Fibroblast of lung (primary cell): ENCODE measurements around the gene METTL22. TPM values are rescaled to one million over a fixed set of nuclear protein-coding genes. Genes with fewer than 3 reads are reported as not detected.

Experiments used
- DNase-seq, 2 donors: peaks; one replicate each; pipeline versions ENCODE4 v3.0.0 to v3.0.0-alpha.2; 2010; ENCODE audit warnings: low read depth in 2 of 2
- H2AFZ ChIP-seq: 2 replicates; pipeline ENCODE4 v1.5.1; 2012; ENCODE audit warnings: low read length, control low read depth, inconsistent platforms
- H3K27ac ChIP-seq: 2 replicates; pipeline ENCODE4 v1.5.1; 2011; ENCODE audit warnings: low read length, control low read depth; ENCODE audit not compliant: insufficient read depth
- H3K27me3 ChIP-seq: 2 replicates; pipeline ENCODE4 v1.5.1; 2011; ENCODE audit warnings: mild to moderate bottlenecking, low read length; ENCODE audit not compliant: control insufficient read depth, insufficient read depth
- H3K36me3 ChIP-seq: 2 replicates; pipeline ENCODE4 v1.5.1; 2011; ENCODE audit warnings: low read length; ENCODE audit not compliant: control insufficient read depth, insufficient read depth
- H3K4me1 ChIP-seq: 2 replicates; pipeline ENCODE4 v1.5.1; 2011; ENCODE audit warnings: low read length; ENCODE audit not compliant: control insufficient read depth, insufficient read depth; ENCODE audit errors: extremely low read depth
- H3K4me2 ChIP-seq: 2 replicates; pipeline ENCODE4 v1.5.1; 2011; ENCODE audit warnings: low read length, control low read depth; ENCODE audit not compliant: insufficient read depth; ENCODE audit errors: extremely low read depth
- H3K4me3 ChIP-seq, 4 experiments: fragments of 200-600 bp in 1 of 4; sonication (generic) in 1 of 4; replicated peaks in 1 of 4; 2 replicates each; pipeline ENCODE4 v1.5.1; 2011 to 2016; ENCODE audit warnings: low read length in 4 of 4, low read depth in 3 of 4, mild to moderate bottlenecking in 3 of 4, control low read depth in 2 of 4, inconsistent platforms in 1 of 4, mixed read lengths in 1 of 4; ENCODE audit not compliant: insufficient read depth in 1 of 4; ENCODE audit errors: control extremely low read depth in 1 of 4
- H3K79me2 ChIP-seq: 2 replicates; pipeline ENCODE4 v1.5.1; 2012; ENCODE audit warnings: mild to moderate bottlenecking, low read length, inconsistent platforms; ENCODE audit not compliant: control insufficient read depth, insufficient read depth
- H3K9ac ChIP-seq: 2 replicates; pipeline ENCODE4 v1.5.1; 2011; ENCODE audit warnings: mild to moderate bottlenecking, low read length, control low read depth; ENCODE audit not compliant: insufficient read depth
- H3K9me3 ChIP-seq: 2 replicates; pipeline ENCODE4 v1.5.1; 2012; ENCODE audit warnings: low read depth, low read length; ENCODE audit not compliant: control insufficient read depth, insufficient read depth
- H4K20me1 ChIP-seq: 2 replicates; pipeline ENCODE4 v1.5.1; 2011; ENCODE audit warnings: low read length; ENCODE audit not compliant: control insufficient read depth, insufficient read depth; ENCODE audit errors: extremely low read depth
- CTCF ChIP-seq, 2 donors: IDR thresholded peaks in 1 of 2; conservative IDR thresholded peaks in 1 of 2; 1 replicate in 1 of 2; 2 replicates in 1 of 2; pipeline ENCODE4 v1.5.1; 2011 to 2012; ENCODE audit warnings: low read length in 2 of 2, control low read depth in 1 of 2, inconsistent platforms in 1 of 2, low read depth in 1 of 2, mild to moderate bottlenecking in 1 of 2
- EZH2 ChIP-seq: IDR thresholded peaks from 2 replicates; pipeline ENCODE4 v1.5.1; 2012; ENCODE audit warnings: low read length, control low read depth, mild to moderate bottlenecking; ENCODE audit errors: missing control alignments
- polyA plus RNA-seq, 2 donors: library from polyadenylated mRNA; depleted of rRNA in 1 of 2; stranded (reverse) in 1 of 2; unstranded in 1 of 2; fragments of >200 nt; gene quantifications; 2 replicates each; pipeline ENCODE4 v1.2.1, GENCODE V29; 2011 to 2012; ENCODE audit warnings: missing spikeins in 1 of 2
- total RNA-seq: library from RNA; depleted of rRNA; stranded (reverse); fragments of >200 nt; gene quantifications from 2 replicates; pipeline ENCODE4 v1.2.1, GENCODE V29; 2014

The METTL22 gene
- total and polyA plus RNA-seq, 2 donors (not counting 1 experiment from before 2014, with no cell fraction given): 27.4 to 30.8 TPM

DNA sequence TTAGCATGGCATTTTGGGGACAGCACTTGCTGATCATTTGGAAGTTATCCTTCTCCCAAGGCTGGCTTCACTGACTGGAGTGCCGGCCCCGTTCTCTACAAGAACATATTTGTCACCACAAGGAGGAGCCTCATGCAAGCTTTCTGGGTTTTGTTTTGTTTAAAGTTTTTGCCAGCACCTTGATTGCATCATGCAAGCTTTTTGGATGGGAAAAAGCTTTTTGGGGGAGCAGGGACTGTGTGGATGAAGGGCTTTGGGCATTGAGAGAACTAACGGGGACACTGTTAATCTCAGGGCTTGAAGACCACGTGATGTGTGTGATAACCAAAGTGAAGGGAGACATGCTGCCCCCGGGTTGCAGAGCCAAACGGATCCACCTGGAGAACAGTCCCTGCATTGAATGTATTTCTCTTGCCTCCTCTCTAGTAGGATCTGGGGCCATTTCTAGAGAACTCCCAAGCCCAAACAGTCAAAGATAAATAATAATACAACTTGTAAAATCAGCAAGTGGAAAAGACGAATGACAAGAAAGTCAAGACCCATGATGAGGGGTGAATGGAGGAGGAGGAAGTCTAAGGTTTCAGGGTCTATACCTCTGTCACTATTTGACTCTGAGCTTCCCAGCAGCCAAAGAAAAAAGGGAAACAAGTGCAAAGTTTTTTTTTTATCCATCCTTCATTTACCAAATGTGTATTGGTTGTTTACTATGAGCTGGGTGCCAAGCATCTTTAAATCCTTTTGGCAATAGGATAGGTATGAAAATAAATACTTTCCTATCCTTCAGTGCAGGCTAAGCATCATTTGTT is 48.4 kb upstream of the METTL22 start:
- Histone ChIP-seq H3K4me3 (no peak overlapping the region), H3K9ac (no peak overlapping the region), H3K4me2 (no peak overlapping the region), H3K27me3 (peaks cover 8% of the 10 kb centered on the region), H4K20me1 (no peaks in the 10 kb centered on the region), H2AFZ (no peak overlapping the region), H3K27ac (no peak overlapping the region), H3K79me2 (no peaks in the 10 kb centered on the region), H3K36me3 (no peaks in the 10 kb centered on the region), H3K4me1 (no peaks in the 10 kb centered on the region), H3K9me3 (no peaks in the 10 kb centered on the region)
- TF ChIP-seq EZH2 (no peak), CTCF (conservative IDR thresholded peaks at IDR 0.05 in 1 of 2, IDR thresholded peaks at IDR 0.05 in 1 of 2; ENCODE audit: low read depth in 1 of 2, low read length in 2 of 2) (peak; percentile 48 to 58)
- peak; percentile 30 to 51 for DNase-seq

DNA sequence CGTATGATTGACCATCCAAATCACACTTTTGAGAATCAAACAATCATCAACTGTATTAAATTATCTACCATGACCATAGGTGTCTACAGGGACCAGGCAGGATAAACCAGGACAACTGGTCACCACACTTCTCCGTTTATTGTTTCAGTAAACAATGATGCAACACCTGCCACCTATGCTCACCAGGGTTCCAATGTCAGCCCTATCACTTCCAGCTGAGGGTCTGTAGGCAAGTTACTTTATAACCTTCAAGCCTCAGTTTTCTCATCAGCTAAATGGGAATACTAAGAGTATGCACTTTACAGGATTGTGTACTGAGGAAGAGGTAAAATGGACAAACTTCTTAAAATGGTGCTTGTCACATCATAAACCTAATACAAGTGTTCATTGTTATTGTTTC is 46.1 kb upstream of the METTL22 start:
- no peak overlapping the region for H3K9ac ChIP-seq
- H3K4me2 ChIP-seq: no peak overlapping the region
- no peaks in the 10 kb centered on the region for H3K36me3 ChIP-seq
- no peak for DNase-seq
- no peaks in the 10 kb centered on the region for H3K4me1 ChIP-seq
- H4K20me1 ChIP-seq: no peaks in the 10 kb centered on the region
- H2AFZ ChIP-seq: no peak overlapping the region
- no peak overlapping the region for H3K27ac ChIP-seq
- H3K9me3 ChIP-seq: no peaks in the 10 kb centered on the region
- no peak overlapping the region for H3K4me3 ChIP-seq
- H3K79me2 ChIP-seq: no peaks in the 10 kb centered on the region
- peaks cover 8% of the 10 kb centered on the region for H3K27me3 ChIP-seq
- TF ChIP-seq EZH2 (no peak), CTCF (conservative IDR thresholded peaks at IDR 0.05 in 1 of 2, IDR thresholded peaks at IDR 0.05 in 1 of 2; ENCODE audit: low read depth in 1 of 2, low read length in 2 of 2) (no peak)

- H3K9ac ChIP-seq: no peak overlapping the region
- H3K9me3 ChIP-seq: no peaks in the 10 kb centered on the region
- no peaks in the 10 kb centered on the region for H3K36me3 ChIP-seq
- H3K79me2 ChIP-seq: no peaks in the 10 kb centered on the region
- no peak for DNase-seq
- no peak overlapping the region for H2AFZ ChIP-seq
- H4K20me1 ChIP-seq: no peaks in the 10 kb centered on the region
- H3K4me1 ChIP-seq: no peaks in the 10 kb centered on the region
- no peak overlapping the region for H3K27ac ChIP-seq
- peaks cover 8% of the 10 kb centered on the region for H3K27me3 ChIP-seq
- no peak overlapping the region for H3K4me2 ChIP-seq
- TF ChIP-seq EZH2: no peak
- no peak for TF ChIP-seq CTCF (conservative IDR thresholded peaks at IDR 0.05 in 1 of 2, IDR thresholded peaks at IDR 0.05 in 1 of 2; ENCODE audit: low read depth in 1 of 2, low read length in 2 of 2)
- H3K4me3 ChIP-seq: no peak overlapping the region
These were observed 45.1 kb upstream of the METTL22 start for GRCh38 chr16:8576141-8577004.
